H7 (cell line): ENCODE data around the gene HOMER1. TPM values are rescaled to one million over a fixed set of nuclear protein-coding genes. Genes with fewer than 3 reads are reported as not detected.

Experiments used
- DNase-seq: peaks from one replicate; pipeline ENCODE4 v3.0.0; 2012
- H3K27me3 ChIP-seq: 2 replicates; pipeline ENCODE4 v1.6.0; 2011; ENCODE audit warnings: mild to moderate bottlenecking, low read length; ENCODE audit not compliant: control insufficient read depth, insufficient read depth
- H3K36me3 ChIP-seq: replicated peaks from 2 replicates; pipeline ENCODE4 v1.5.1; 2011; ENCODE audit warnings: low read length; ENCODE audit not compliant: control insufficient read depth, insufficient read depth
- H3K4me3 ChIP-seq: 2 replicates; pipeline ENCODE4 v1.5.1; 2011; ENCODE audit warnings: low read depth, mild to moderate bottlenecking, control low read depth, low read length, moderate library complexity; ENCODE audit not compliant: insufficient read depth
- total RNA-seq: library from RNA; depleted of rRNA; stranded (reverse); fragments of >200 nt; shearing (Covaris generic); gene quantifications from 2 replicates; pipeline ENCODE4 v1.2.3, GENCODE V29; 2014; rRNA removed

The HOMER1 gene
- total RNA-seq, result 25.3 and 31.9 TPM in 2 replicates

GRCh38 chr5:79513704-79514390 is at the start of gene HOMER1:
HOMER1 (minus strand) TSS chr5:79514134; CDS start chr5:79512774, 1,360 bp downstream.
- DNase-seq, result peak; percentile 92
- H3K4me3 ChIP-seq, result peak within 1 kb of the TSS; percentile 97
- H3K36me3 ChIP-seq, result no peaks in the 10 kb centered on the region
- no peaks in the 10 kb centered on the region for H3K27me3 ChIP-seq

GRCh38 chr5:79563247-79563590 is 49.3 kb upstream of the HOMER1 start:
- DNase-seq, result no peak
- Histone ChIP-seq H3K4me3 (no peak overlapping the region), H3K36me3 (no peaks in the 10 kb centered on the region), H3K27me3 (no peaks in the 10 kb centered on the region)

GRCh38 chr5:79562351-79563246 is 48.7 kb upstream of the HOMER1 start:
- Histone ChIP-seq H3K36me3 (no peaks in the 10 kb centered on the region), H3K4me3 (no peak overlapping the region)
- no peak for DNase-seq

GRCh38 chr5:79561525-79561893 is 47.6 kb upstream of the HOMER1 start:
- Histone ChIP-seq H3K4me3 (no peak overlapping the region), H3K36me3 (no peaks in the 10 kb centered on the region), H3K27me3 (no peaks in the 10 kb centered on the region)
- DNase-seq, result no peak

More at GRCh38 chr5:79562351-79563246, 48.7 kb upstream of the HOMER1 start:
- no peaks in the 10 kb centered on the region for H3K27me3 ChIP-seq

- no peaks in the 10 kb centered on the region for H3K36me3 ChIP-seq
- no peaks in the 10 kb centered on the region for H3K27me3 ChIP-seq
- no peak overlapping the region for H3K4me3 ChIP-seq
- no peak for DNase-seq
Measured at GRCh38 chr5:79560771-79561524, 47.0 kb upstream of the HOMER1 start.

- no peaks in the 10 kb centered on the region for H3K36me3 ChIP-seq
- DNase-seq, result no peak
- H3K4me3 ChIP-seq, result no peak overlapping the region
Measured at GRCh38 chr5:79555418-79555817, 41.5 kb upstream of the HOMER1 start.

GRCh38 chr5:79552984-79553383 is 39.0 kb upstream of the HOMER1 start:
- no peaks in the 10 kb centered on the region for H3K36me3 ChIP-seq
- H3K27me3 ChIP-seq, result no peaks in the 10 kb centered on the region
- DNase-seq, result no peak
- no peak overlapping the region for H3K4me3 ChIP-seq

More at GRCh38 chr5:79555418-79555817, 41.5 kb upstream of the HOMER1 start:
- no peaks in the 10 kb centered on the region for H3K27me3 ChIP-seq

- no peaks in the 10 kb centered on the region for H3K27me3 ChIP-seq
- DNase-seq, result no peak
- no peaks in the 10 kb centered on the region for H3K36me3 ChIP-seq
- no peak overlapping the region for H3K4me3 ChIP-seq
Measured at GRCh38 chr5:79547982-79548381, 34.0 kb upstream of the HOMER1 start.

GRCh38 chr5:79547429-79547822 is 33.5 kb upstream of the HOMER1 start:
- no peak for DNase-seq
- H3K4me3 ChIP-seq, result no peak overlapping the region

GRCh38 chr5:79546782-79547428 is 33.0 kb upstream of the HOMER1 start:
- Histone ChIP-seq H3K36me3 (no peaks in the 10 kb centered on the region), H3K4me3 (no peak overlapping the region), H3K27me3 (no peaks in the 10 kb centered on the region)
- DNase-seq, result no peak

More at GRCh38 chr5:79547429-79547822, 33.5 kb upstream of the HOMER1 start:
- Histone ChIP-seq H3K36me3 (no peaks in the 10 kb centered on the region), H3K27me3 (no peaks in the 10 kb centered on the region)

- H3K36me3 ChIP-seq, result no peaks in the 10 kb centered on the region
- no peak for DNase-seq
- H3K27me3 ChIP-seq, result no peaks in the 10 kb centered on the region
- H3K4me3 ChIP-seq, result no peak overlapping the region
Measured at GRCh38 chr5:79544131-79544530, 30.2 kb upstream of the HOMER1 start.

GRCh38 chr5:79540939-79541338 is 27.0 kb upstream of the HOMER1 start:
- no peak for DNase-seq
- Histone ChIP-seq H3K27me3 (no peaks in the 10 kb centered on the region), H3K36me3 (no peaks in the 10 kb centered on the region), H3K4me3 (no peak overlapping the region)

- H3K36me3 ChIP-seq, result no peaks in the 10 kb centered on the region
- H3K4me3 ChIP-seq, result no peak overlapping the region
- DNase-seq, result no peak
- no peaks in the 10 kb centered on the region for H3K27me3 ChIP-seq
Measured at GRCh38 chr5:79536193-79536906, 22.4 kb upstream of the HOMER1 start.
